B cell (primary cell): ENCODE data around the gene SELENOI.

Source experiments
- CTCF ChIP-seq: fragments of 200-600 bp; IDR thresholded peaks from one replicate; pipeline ENCODE4 v1.8.0; 2022; ENCODE audit warnings: antibody characterized with exemption, mild to moderate bottlenecking
- EZH2 ChIP-seq: IDR thresholded peaks from 2 replicates; pipeline ENCODE4 v1.6.1; 2012; ENCODE audit warnings: borderline replicate concordance, low read depth, mild to moderate bottlenecking, moderate library complexity, low read length; ENCODE audit not compliant: insufficient read depth, poor library complexity, severe bottlenecking

- no peak for TF ChIP-seq CTCF
- no peak for TF ChIP-seq EZH2
Observed at GRCh38 chr2:26384597-26384996, 38.7 kb downstream of the SELENOI start.
